Astrocyte of the cerebellum (primary cell): Measurements from ENCODE around the gene DEFB131A.
"Not testable (repeated sequence)": the region's sequence is repeated elsewhere in the genome, so short reads cannot be mapped to it uniquely, and the experiment has no call there.

Experiments used
- DNase-seq: peaks from one replicate; pipeline ENCODE4 v3.0.0-alpha.2; 2011; ENCODE audit warnings: low read depth
- H3K4me3 ChIP-seq: 2 replicates; pipeline ENCODE4 v1.5.1; 2011; ENCODE audit warnings: mild to moderate bottlenecking, low read depth, low read length, moderate library complexity
- in situ Hi-C: cut with HindIII; loops from 2 replicates; pipeline ENCODE4 v1.10.0; 2017; ENCODE audit warnings: low sequenced_read_pairs

The DEFB131A gene

GRCh38 chr4:9483682-9484081, 39.5 kb downstream of the DEFB131A start:
- H3K4me3 ChIP-seq, in situ Hi-C loops, DNase-seq: not testable (repeated sequence)

- H3K4me3 ChIP-seq, DNase-seq, in situ Hi-C loops: not testable (repeated sequence)
These were observed 42.7 kb downstream of the DEFB131A start for GRCh38 chr4:9486880-9487279.

- in situ Hi-C loops, DNase-seq, H3K4me3 ChIP-seq: not testable (repeated sequence)
These were observed 44.6 kb downstream of the DEFB131A start for GRCh38 chr4:9488796-9489195.

GRCh38 chr4:9490496-9490895, 46.3 kb downstream of the DEFB131A start:
- DNase-seq, in situ Hi-C loops, H3K4me3 ChIP-seq: not testable (repeated sequence)

- in situ Hi-C loops, DNase-seq: not testable (repeated sequence)
These were observed 46.8 kb downstream of the DEFB131A start for GRCh38 chr4:9490986-9491385.

GRCh38 chr4:9493589-9493988, 49.4 kb downstream of the DEFB131A start:
- H3K4me3 ChIP-seq, in situ Hi-C loops: not testable (repeated sequence)

More at GRCh38 chr4:9490986-9491385, 46.8 kb downstream of the DEFB131A start:
- not testable (repeated sequence) for H3K4me3 ChIP-seq

GRCh38 chr4:9494256-9495035, 50.2 kb downstream of the DEFB131A start:
- DNase-seq, H3K4me3 ChIP-seq, in situ Hi-C loops: not testable (repeated sequence)

More at GRCh38 chr4:9493589-9493988, 49.4 kb downstream of the DEFB131A start:
- DNase-seq: not testable (repeated sequence)

- H3K4me3 ChIP-seq, DNase-seq, in situ Hi-C loops: not testable (repeated sequence)
These were observed 51.2 kb downstream of the DEFB131A start for GRCh38 chr4:9495443-9495842.

- H3K4me3 ChIP-seq, in situ Hi-C loops, DNase-seq: not testable (repeated sequence)
These were observed 53.6 kb downstream of the DEFB131A start for GRCh38 chr4:9497575-9498467.

GRCh38 chr4:9498468-9499040, 54.3 kb downstream of the DEFB131A start:
- DNase-seq, H3K4me3 ChIP-seq, in situ Hi-C loops: not testable (repeated sequence)

- H3K4me3 ChIP-seq, DNase-seq, in situ Hi-C loops: not testable (repeated sequence)
These were observed 55.8 kb downstream of the DEFB131A start for GRCh38 chr4:9499974-9500487.
